Chondrocyte (in vitro differentiated cells): Measurements from ENCODE around the gene PPA2. TPM values are rescaled to one million over a fixed set of nuclear protein-coding genes. Genes with fewer than 3 reads are reported as not detected.

Experiments used
- DNase-seq: peaks from one replicate; pipeline ENCODE4 v3.0.0; 2021; ENCODE audit warnings: mixed read lengths, low spot score
- H3K27ac Mint-ChIP-seq: one replicate; pipeline ENCODE4 v1.8.0; 2021; ENCODE audit warnings: mild to moderate bottlenecking, moderate library complexity, mixed read lengths; ENCODE audit not compliant: unreplicated experiment
- H3K27me3 Mint-ChIP-seq: 2 replicates; pipeline ENCODE4 v1.8.0; 2021; ENCODE audit warnings: low read depth, mixed read lengths
- H3K36me3 Mint-ChIP-seq: 2 replicates; pipeline ENCODE4 v1.8.0; 2021; ENCODE audit warnings: low read depth, mixed read lengths
- H3K4me1 Mint-ChIP-seq: 2 replicates; pipeline ENCODE4 v1.8.0; 2021; ENCODE audit warnings: low read depth, mild to moderate bottlenecking, mixed read lengths
- H3K4me3 Mint-ChIP-seq: one replicate; pipeline ENCODE4 v1.8.0; 2021; ENCODE audit warnings: mild to moderate bottlenecking, moderate library complexity, mixed read lengths; ENCODE audit not compliant: unreplicated experiment
- H3K9me3 Mint-ChIP-seq: 2 replicates; pipeline ENCODE4 v1.8.0; 2021; ENCODE audit warnings: low read depth, mixed read lengths
- CTCF ChIP-seq: fragments of 200-600 bp; sonication (generic); IDR thresholded peaks from 2 replicates; pipeline ENCODE4 v1.5.0; 2021; ENCODE audit warnings: antibody characterized with exemption, mild to moderate bottlenecking, moderate library complexity
- total RNA-seq: library from RNA; stranded (reverse); gene quantifications from 3 replicates; pipeline ENCODE4 v1.2.1, GENCODE V29; 2021

Gene PPA2
- total RNA-seq, 1 donor from 2014 or later, result 61.9 TPM

- DNase-seq, result no peak
- no peaks in the 10 kb centered on the region for H3K9me3 Mint-ChIP-seq
- peaks cover 16% of the 10 kb centered on the region for H3K36me3 Mint-ChIP-seq
- no peak overlapping the region for H3K4me3 Mint-ChIP-seq
- H3K27ac Mint-ChIP-seq, result no peak overlapping the region
- no peak for TF ChIP-seq CTCF
- no peaks in the 10 kb centered on the region for H3K27me3 Mint-ChIP-seq
- H3K4me1 Mint-ChIP-seq, result no peaks in the 10 kb centered on the region
Measured at GRCh38 chr4:105451346-105451745, 22.5 kb downstream of the PPA2 start.

- no peaks in the 10 kb centered on the region for H3K27me3 Mint-ChIP-seq
- no peak for DNase-seq
- peaks cover 34% of the 10 kb centered on the region for H3K36me3 Mint-ChIP-seq
- no peak overlapping the region for H3K4me3 Mint-ChIP-seq
- no peak overlapping the region for H3K27ac Mint-ChIP-seq
- peaks cover 23% of the 10 kb centered on the region for H3K9me3 Mint-ChIP-seq
- H3K4me1 Mint-ChIP-seq, result no peaks in the 10 kb centered on the region
- peak; percentile 61 for TF ChIP-seq CTCF
Measured at GRCh38 chr4:105440890-105441289, 33.0 kb downstream of the PPA2 start.

GRCh38 chr4:105437637-105438036 is 36.2 kb downstream of the PPA2 start:
- no peak for DNase-seq
- Mint-ChIP-seq H3K4me3 (no peak overlapping the region), H3K27ac (no peak overlapping the region), H3K9me3 (peaks cover 30% of the 10 kb centered on the region), H3K4me1 (no peaks in the 10 kb centered on the region), H3K36me3 (peaks cover 46% of the 10 kb centered on the region), H3K27me3 (no peaks in the 10 kb centered on the region)
- TF ChIP-seq CTCF, result no peak

GRCh38 chr4:105436414-105436813 is 37.4 kb downstream of the PPA2 start:
- TF ChIP-seq CTCF, result no peak
- Mint-ChIP-seq H3K4me1 (no peaks in the 10 kb centered on the region), H3K27ac (no peak overlapping the region), H3K9me3 (peaks cover 25% of the 10 kb centered on the region), H3K27me3 (no peaks in the 10 kb centered on the region), H3K36me3 (peaks cover 44% of the 10 kb centered on the region), H3K4me3 (no peak overlapping the region)
- no peak for DNase-seq

- no peak for TF ChIP-seq CTCF
- Mint-ChIP-seq H3K27me3 (no peaks in the 10 kb centered on the region), H3K36me3 (peaks cover 40% of the 10 kb centered on the region), H3K4me1 (no peaks in the 10 kb centered on the region), H3K27ac (no peak overlapping the region), H3K4me3 (no peak overlapping the region), H3K9me3 (peaks cover 21% of the 10 kb centered on the region)
- DNase-seq, result no peak
Measured at GRCh38 chr4:105434940-105435339, 38.9 kb downstream of the PPA2 start.
